ENCODE data around the gene HS6ST1. TPM values are rescaled to one million over a fixed set of nuclear protein-coding genes. Genes with fewer than 3 reads are reported as not detected.

The HS6ST1 gene
- total and polyA plus RNA-seq, 2 donors (not counting 3 experiments of a cell fraction or from before 2014, with no cell fraction given): 12.8 to 19.4 TPM

- no peak for DNase-seq (ENCODE audit: low read depth, low spot score)
Observed at GRCh38 chr2:128301501-128301966, 17.1 kb downstream of the HS6ST1 start.

More at GRCh38 chr2:128301501-128301966, 17.1 kb downstream of the HS6ST1 start:
- dilution Hi-C loops (cut with MboI; ENCODE audit: extremely low pct_ligation_motif_present, low sequenced_read_pairs): no loop called here
- FAIRE-seq: no peak
- POLR2A ChIA-PET: no interaction called here
- CTCF ChIA-PET: interaction anchor here (0.8 to 1.4 kb wide), 2 partner anchors 9 to 122 kb away, joined by 4 read pairs; no protein-coding TSS in a partner anchor
- no peak overlapping the region for H3K4me2 ChIP-seq (ENCODE audit: insufficient read depth, low read length)
- H4K20me1 ChIP-seq (replicated peaks; ENCODE audit: control insufficient read depth, extremely low read depth, insufficient read depth, low read length): no peaks in the 10 kb centered on the region
- H3K36me3 ChIP-seq (ENCODE audit: control insufficient read depth in 2 of 2, extremely low read depth in 1 of 2, insufficient read depth in 2 of 2, low read length in 2 of 2): no peaks in the 10 kb centered on the region
- BruUV-seq (replicated peaks): no TSS peak
- no peaks in the 10 kb centered on the region for H3K9me1 ChIP-seq (replicated peaks; ENCODE audit: control insufficient read depth, extremely low read depth, insufficient read depth, low read length)
- no peak overlapping the region for H3K4me3 ChIP-seq (replicated peaks in 1 of 3; ENCODE audit: insufficient read depth in 1 of 3, low read depth in 1 of 3, low read length in 3 of 3)
- no peaks in the 10 kb centered on the region for H3K9me3 ChIP-seq (replicated peaks; ENCODE audit: control insufficient read depth, insufficient read depth, low read length)
- no peaks in the 10 kb centered on the region for H3K79me2 ChIP-seq (ENCODE audit: control insufficient read depth, insufficient read depth, low read length)
- H3K9ac ChIP-seq (replicated peaks; ENCODE audit: extremely low read depth, insufficient read depth, low read length): no peak overlapping the region
- TF ChIP-seq FOS (IDR thresholded peaks at IDR 0.05; ENCODE audit: borderline replicate concordance, insufficient read depth, low read length) (no peak), EZH2 (IDR thresholded peaks at IDR 0.05; ENCODE audit: borderline replicate concordance, low read depth, low read length, severe bottlenecking) (no peak), POLR2A (IDR thresholded peaks at IDR 0.05; ENCODE audit: low read depth, low read length) (no peak), CTCF (IDR thresholded peaks at IDR 0.05; ENCODE audit: extremely low read depth in 1 of 2, insufficient read depth in 1 of 2, low read depth in 1 of 2, low read length in 2 of 2) (no peak), MAX (IDR thresholded peaks at IDR 0.05; ENCODE audit: insufficient read depth, insufficient read length) (no peak), POLR2AphosphoS5 (IDR thresholded peaks at IDR 0.05; ENCODE audit: insufficient read depth, low read depth, low read length) (no peak), GATA2 (IDR thresholded peaks at IDR 0.05; ENCODE audit: insufficient read depth, insufficient read length, low read depth, low read length) (no peak), JUN (IDR thresholded peaks at IDR 0.05; ENCODE audit: borderline replicate concordance, insufficient read depth, insufficient read length, low read depth) (no peak), MYC (IDR thresholded peaks at IDR 0.05; ENCODE audit: low read depth, low read length) (no peak)
- H2AFZ ChIP-seq (ENCODE audit: low read depth, low read length): no peak overlapping the region
- H3K27me3 ChIP-seq (ENCODE audit: control insufficient read depth in 2 of 2, insufficient read depth in 2 of 2, low read length in 2 of 2): no peaks in the 10 kb centered on the region
- H3K27ac ChIP-seq (ENCODE audit: insufficient read depth, low read depth, low read length): no peak overlapping the region
- H3K4me1 ChIP-seq (ENCODE audit: control insufficient read depth, extremely low read depth, insufficient read depth, low read length): peaks cover 4% of the 10 kb centered on the region
- intact Hi-C loops (cut with micrococcal nuclease): no loop called here
